ENCODE measurements around the gene VCX2. TPM values are rescaled to one million over a fixed set of nuclear protein-coding genes. Genes with fewer than 3 reads are reported as not detected.

The VCX2 gene
- polyA plus RNA-seq, 1 of the 3 experiments (the other 2 are of a cell fraction): not detected

DNA sequence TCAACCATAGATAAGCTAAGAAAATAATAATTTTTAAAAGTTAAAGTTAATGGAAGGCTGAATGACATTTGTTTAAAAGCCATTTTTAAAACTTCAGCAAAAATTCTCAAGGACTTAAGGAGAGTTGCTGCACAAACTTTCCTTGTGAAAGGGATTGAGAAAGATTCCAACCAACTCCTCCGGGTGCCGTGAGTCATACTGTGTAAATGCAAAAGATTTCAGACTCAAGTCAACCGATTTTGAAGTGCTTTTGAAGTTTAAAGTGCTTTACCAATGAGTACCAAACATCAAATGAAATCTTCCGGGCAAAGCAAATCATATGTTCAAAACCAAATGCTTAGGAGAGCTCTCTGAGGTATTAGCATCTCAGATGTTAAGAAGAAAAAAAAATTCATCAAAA lies 31.4 kb downstream of the VCX2 start:
- ChIA-PET CTCF (no interaction called here), POLR2A (no interaction called here)
- no peak overlapping the region for H3K4me2 ChIP-seq
- H3K79me2 ChIP-seq (ENCODE audit: insufficient read depth): no peaks in the 10 kb centered on the region
- H3K4me3 ChIP-seq (ENCODE audit: low read depth in 2 of 2, low read length in 1 of 2): no peak overlapping the region
- 16% methylated on average over 4 of the region's 4 CpGs for WGBS (ENCODE audit: low lambda C conversion rate)
- no peaks in the 10 kb centered on the region for H4K20me1 ChIP-seq (ENCODE audit: insufficient read depth)
- DNase-seq: no peak
- no peak overlapping the region for H2AFZ ChIP-seq (ENCODE audit: low read depth)
- TF ChIP-seq POLR2AphosphoS5 (IDR thresholded peaks at IDR 0.05; ENCODE audit: low read depth, low read length): no peak
- no peaks in the 10 kb centered on the region for H3K27me3 ChIP-seq (ENCODE audit: insufficient read depth)
- no peaks in the 10 kb centered on the region for H3K4me1 ChIP-seq (ENCODE audit: control insufficient read depth in 1 of 2, insufficient read depth in 2 of 2, low read depth in 1 of 2, low read length in 1 of 2)
- no peaks in the 10 kb centered on the region for H3F3A ChIP-seq (replicated peaks; ENCODE audit: insufficient read depth)
- no peaks in the 10 kb centered on the region for H3K9me2 ChIP-seq
- no peak overlapping the region for H3K27ac ChIP-seq (ENCODE audit: low read depth in 2 of 2, low read length in 1 of 2)
- no peaks in the 10 kb centered on the region for H3K9me3 ChIP-seq
- no peak overlapping the region for H3K9ac ChIP-seq
- H3K36me3 ChIP-seq (replicated peaks in 1 of 2; ENCODE audit: control insufficient read depth in 1 of 2, insufficient read depth in 2 of 2, low read length in 1 of 2): no peaks in the 10 kb centered on the region

DNA sequence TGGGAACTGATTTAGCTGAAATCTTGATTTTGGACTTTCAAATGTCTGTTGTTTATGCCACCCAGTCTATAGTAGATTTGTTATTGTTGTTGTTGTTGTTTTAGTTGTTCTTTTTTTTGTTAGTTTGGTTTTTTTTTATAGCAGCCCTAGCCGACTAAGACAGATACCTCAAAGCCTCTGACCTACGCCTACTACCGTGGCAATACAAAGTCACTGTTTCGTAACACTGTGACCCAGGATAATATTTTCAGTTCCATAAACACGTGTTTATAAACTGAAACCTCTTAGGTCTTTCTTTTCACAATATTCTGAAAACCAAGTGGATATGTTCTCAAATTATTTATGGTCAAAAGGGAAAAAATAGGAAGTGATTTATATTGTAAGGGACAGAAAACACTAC lies 32.8 kb downstream of the VCX2 start:
- POLR2A ChIA-PET: no interaction called here
- CTCF ChIA-PET: no interaction called here
- no peaks in the 10 kb centered on the region for H3K4me1 ChIP-seq (ENCODE audit: control insufficient read depth in 1 of 2, insufficient read depth in 2 of 2, low read depth in 1 of 2, low read length in 1 of 2)
- no peaks in the 10 kb centered on the region for H3F3A ChIP-seq (replicated peaks; ENCODE audit: insufficient read depth)
- H3K27me3 ChIP-seq (ENCODE audit: insufficient read depth): no peaks in the 10 kb centered on the region
- H3K27ac ChIP-seq (ENCODE audit: low read depth in 2 of 2, low read length in 1 of 2): no peak overlapping the region
- DNase-seq: no peak
- no peaks in the 10 kb centered on the region for H3K79me2 ChIP-seq (ENCODE audit: insufficient read depth)
- no peaks in the 10 kb centered on the region for H3K36me3 ChIP-seq (replicated peaks in 1 of 2; ENCODE audit: control insufficient read depth in 1 of 2, insufficient read depth in 2 of 2, low read length in 1 of 2)
- no peaks in the 10 kb centered on the region for H3K9me3 ChIP-seq
- no peaks in the 10 kb centered on the region for H3K9me2 ChIP-seq
- TF ChIP-seq EZH2phosphoT487 (IDR thresholded peaks at IDR 0.05; ENCODE audit: borderline replicate concordance, low read depth) (no peak), NRF1 (IDR thresholded peaks at IDR 0.05; ENCODE audit: low read depth, low read length) (no peak), TEAD4 (IDR thresholded peaks at IDR 0.05; ENCODE audit: borderline replicate concordance, insufficient read depth) (no peak), RAD21 (IDR thresholded peaks at IDR 0.05; ENCODE audit: low read length) (no peak), GABPA (IDR thresholded peaks at IDR 0.05; ENCODE audit: low read depth) (no peak), SIN3A (IDR thresholded peaks at IDR 0.05; ENCODE audit: borderline replicate concordance, low read depth, low read length) (no peak), RFX5 (IDR thresholded peaks at IDR 0.05; ENCODE audit: low read length) (no peak), RXRA (IDR thresholded peaks at IDR 0.05; ENCODE audit: borderline replicate concordance, low read depth) (no peak), FOXM1 (IDR thresholded peaks at IDR 0.05; ENCODE audit: low read depth) (no peak), FOSL2 (IDR thresholded peaks at IDR 0.05; ENCODE audit: borderline replicate concordance, low read depth) (no peak), POLR2AphosphoS5 (IDR thresholded peaks at IDR 0.05; ENCODE audit: low read depth, low read length) (no peak)
- TF ChIP-seq, protein P1, sequence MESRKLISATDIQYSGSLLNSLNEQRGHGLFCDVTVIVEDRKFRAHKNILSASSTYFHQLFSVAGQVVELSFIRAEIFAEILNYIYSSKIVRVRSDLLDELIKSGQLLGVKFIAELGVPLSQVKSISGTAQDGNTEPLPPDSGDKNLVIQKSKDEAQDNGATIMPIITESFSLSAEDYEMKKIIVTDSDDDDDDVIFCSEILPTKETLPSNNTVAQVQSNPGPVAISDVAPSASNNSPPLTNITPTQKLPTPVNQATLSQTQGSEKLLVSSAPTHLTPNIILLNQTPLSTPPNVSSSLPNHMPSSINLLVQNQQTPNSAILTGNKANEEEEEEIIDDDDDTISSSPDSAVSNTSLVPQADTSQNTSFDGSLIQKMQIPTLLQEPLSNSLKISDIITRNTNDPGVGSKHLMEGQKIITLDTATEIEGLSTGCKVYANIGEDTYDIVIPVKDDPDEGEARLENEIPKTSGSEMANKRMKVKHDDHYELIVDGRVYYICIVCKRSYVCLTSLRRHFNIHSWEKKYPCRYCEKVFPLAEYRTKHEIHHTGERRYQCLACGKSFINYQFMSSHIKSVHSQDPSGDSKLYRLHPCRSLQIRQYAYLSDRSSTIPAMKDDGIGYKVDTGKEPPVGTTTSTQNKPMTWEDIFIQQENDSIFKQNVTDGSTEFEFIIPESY (IDR thresholded peaks at IDR 0.05; ENCODE audit: borderline replicate concordance, low read depth): no peak
- TF ChIP-seq, protein P2, sequence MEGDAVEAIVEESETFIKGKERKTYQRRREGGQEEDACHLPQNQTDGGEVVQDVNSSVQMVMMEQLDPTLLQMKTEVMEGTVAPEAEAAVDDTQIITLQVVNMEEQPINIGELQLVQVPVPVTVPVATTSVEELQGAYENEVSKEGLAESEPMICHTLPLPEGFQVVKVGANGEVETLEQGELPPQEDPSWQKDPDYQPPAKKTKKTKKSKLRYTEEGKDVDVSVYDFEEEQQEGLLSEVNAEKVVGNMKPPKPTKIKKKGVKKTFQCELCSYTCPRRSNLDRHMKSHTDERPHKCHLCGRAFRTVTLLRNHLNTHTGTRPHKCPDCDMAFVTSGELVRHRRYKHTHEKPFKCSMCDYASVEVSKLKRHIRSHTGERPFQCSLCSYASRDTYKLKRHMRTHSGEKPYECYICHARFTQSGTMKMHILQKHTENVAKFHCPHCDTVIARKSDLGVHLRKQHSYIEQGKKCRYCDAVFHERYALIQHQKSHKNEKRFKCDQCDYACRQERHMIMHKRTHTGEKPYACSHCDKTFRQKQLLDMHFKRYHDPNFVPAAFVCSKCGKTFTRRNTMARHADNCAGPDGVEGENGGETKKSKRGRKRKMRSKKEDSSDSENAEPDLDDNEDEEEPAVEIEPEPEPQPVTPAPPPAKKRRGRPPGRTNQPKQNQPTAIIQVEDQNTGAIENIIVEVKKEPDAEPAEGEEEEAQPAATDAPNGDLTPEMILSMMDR (IDR thresholded peaks at IDR 0.05): no peak
- TF ChIP-seq, protein P3, sequence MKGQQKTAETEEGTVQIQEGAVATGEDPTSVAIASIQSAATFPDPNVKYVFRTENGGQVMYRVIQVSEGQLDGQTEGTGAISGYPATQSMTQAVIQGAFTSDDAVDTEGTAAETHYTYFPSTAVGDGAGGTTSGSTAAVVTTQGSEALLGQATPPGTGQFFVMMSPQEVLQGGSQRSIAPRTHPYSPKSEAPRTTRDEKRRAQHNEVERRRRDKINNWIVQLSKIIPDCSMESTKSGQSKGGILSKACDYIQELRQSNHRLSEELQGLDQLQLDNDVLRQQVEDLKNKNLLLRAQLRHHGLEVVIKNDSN (IDR thresholded peaks at IDR 0.05; ENCODE audit: borderline replicate concordance, low read depth): no peak
- 31% methylated on average over 5 of the region's 5 CpGs for WGBS (ENCODE audit: low lambda C conversion rate)
- no peak overlapping the region for H2AFZ ChIP-seq (ENCODE audit: low read depth)
- H3K4me3 ChIP-seq (ENCODE audit: low read depth in 2 of 2, low read length in 1 of 2): no peak overlapping the region
- H4K20me1 ChIP-seq (ENCODE audit: insufficient read depth): no peaks in the 10 kb centered on the region
- no peak overlapping the region for H3K4me2 ChIP-seq
- no peak overlapping the region for H3K9ac ChIP-seq

All from SK-N-SH (cell line).